ENCODE results near the gene UBE2B. TPM values are rescaled to one million over a fixed set of nuclear protein-coding genes. Genes with fewer than 3 reads are reported as not detected.

UBE2B gene
- total RNA-seq, 1 donor from 2014 or later: 59.0 TPM

- DNase-seq (ENCODE audit: extremely low read depth, low read depth, low spot score): no peak
Measured at GRCh38 chr5:134436523-134437339, 65.4 kb downstream of the UBE2B start.

DNA sequence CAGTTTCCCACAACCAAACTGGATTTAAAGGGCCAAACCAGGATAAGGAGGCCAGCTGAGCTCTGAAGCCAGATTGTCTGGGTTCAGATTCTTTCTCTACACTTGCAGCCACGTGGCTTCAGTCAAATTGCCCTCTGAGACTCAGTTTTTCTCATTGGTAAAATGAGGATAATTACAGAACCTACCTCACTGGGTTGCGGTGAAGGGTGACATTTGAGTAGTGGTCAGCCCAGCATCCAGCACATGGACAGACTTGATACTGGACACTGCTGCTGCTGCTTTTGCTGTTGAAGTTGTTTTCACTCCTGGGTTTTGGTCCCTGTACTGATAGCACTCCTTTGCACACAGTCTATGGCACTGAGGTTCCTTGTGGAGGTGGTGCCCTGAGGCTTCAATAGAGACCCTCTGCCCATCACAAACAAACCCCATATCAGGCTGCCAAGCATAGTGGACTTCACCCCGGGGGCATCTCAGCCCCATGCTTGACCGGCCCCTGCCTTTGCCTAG is 66.0 kb downstream of the UBE2B start:
- no peak for DNase-seq (ENCODE audit: extremely low read depth, low read depth, low spot score)

DNA sequence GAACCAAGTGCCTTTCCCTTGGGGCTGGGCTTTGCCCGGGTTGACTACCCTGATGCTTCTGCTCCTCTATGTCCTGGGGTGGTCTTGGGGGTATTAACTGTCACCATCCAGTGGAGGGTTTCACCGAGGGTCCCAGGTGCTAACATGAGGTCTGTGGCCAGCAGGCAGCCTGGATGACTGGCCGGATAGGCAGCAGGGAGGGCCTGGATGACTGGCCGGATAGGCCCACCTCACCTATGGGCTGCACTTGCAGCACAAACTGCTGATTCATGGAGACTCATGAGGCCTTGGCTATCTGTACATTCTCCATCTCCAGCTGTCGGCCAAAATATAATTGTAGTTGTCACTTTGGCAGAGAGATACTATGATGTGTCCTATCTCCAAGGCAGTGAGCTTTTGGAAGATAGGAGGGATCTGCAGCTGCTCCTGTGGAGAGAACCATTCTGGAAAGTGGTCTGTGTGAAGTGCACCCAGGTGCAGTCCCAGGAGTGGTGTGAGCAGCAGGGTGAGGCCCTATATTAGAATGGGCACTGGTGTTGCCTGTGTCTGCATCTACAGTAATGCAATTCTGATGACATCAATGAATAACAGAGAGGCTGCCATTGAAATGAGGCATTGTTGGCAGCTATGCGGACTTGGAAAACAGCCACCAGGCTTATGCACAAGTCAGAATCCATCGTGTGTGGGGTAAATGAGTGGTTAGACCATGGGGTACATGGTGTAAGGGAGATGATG is 66.6 kb downstream of the UBE2B start:
- DNase-seq (ENCODE audit: extremely low read depth, low read depth, low spot score): no peak

DNA sequence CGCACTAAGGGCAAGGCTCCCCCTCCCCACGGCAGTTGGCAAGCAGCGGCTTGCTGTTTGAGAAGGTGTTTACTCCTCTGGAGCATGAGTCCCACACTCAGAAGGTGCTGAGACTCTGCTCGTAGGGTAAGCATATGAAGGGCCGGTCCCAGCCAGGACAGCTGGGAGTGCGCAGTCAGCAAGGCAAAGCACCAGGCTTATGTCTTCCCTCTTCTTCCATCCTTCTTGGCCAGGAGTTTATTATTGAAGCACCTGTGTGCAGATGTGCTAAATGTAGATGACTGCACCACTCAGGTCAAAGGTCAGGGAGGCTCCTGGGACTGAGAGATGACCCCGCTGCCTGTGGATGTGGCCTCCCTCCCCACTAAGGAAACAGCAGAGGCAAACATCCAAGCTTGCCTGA is 67.4 kb downstream of the UBE2B start:
- no peak for DNase-seq (ENCODE audit: extremely low read depth, low read depth, low spot score)

- no peak for DNase-seq (ENCODE audit: extremely low read depth, low read depth, low spot score)
Measured at GRCh38 chr5:134439210-134439654, 67.9 kb downstream of the UBE2B start.

- DNase-seq (ENCODE audit: extremely low read depth, low read depth, low spot score): no peak
Measured at GRCh38 chr5:134440201-134440755, 68.9 kb downstream of the UBE2B start.

Other genes starting within 250 kb of the UBE2B start
- gene SKP1, start 194.6 kb upstream of the UBE2B start, total RNA-seq: 219 and 285 TPM in 2 replicates
- gene PPP2CA, start 145.5 kb upstream of the UBE2B start, total RNA-seq: 133 and 164 TPM in 2 replicates
- 0.41 and 0.48 TPM in 2 replicates for gene CDKL3, start 4.4 kb upstream of the UBE2B start, total RNA-seq
- 24.5 and 25.7 TPM in 2 replicates for gene CDKN2AIPNL, start 40.3 kb downstream of the UBE2B start, total RNA-seq
- 14.5 and 24.7 TPM in 2 replicates for gene JADE2, start 154.1 kb downstream of the UBE2B start, total RNA-seq

Data from glomerular endothelial cell (primary cell).